Fibroblast of lung (primary cell): Measurements from ENCODE around the gene CHD3. TPM values are rescaled to one million over a fixed set of nuclear protein-coding genes. Genes with fewer than 3 reads are reported as not detected.

ENCODE experiments used
- polyA plus RNA-seq, 2 donors: library from polyadenylated mRNA; depleted of rRNA in 1 of 2; stranded (reverse) in 1 of 2; unstranded in 1 of 2; fragments of >200 nt; gene quantifications; 2 replicates each; pipeline ENCODE4 v1.2.1, GENCODE V29; 2011 to 2012; ENCODE audit warnings: missing spikeins in 1 of 2
- total RNA-seq: library from RNA; depleted of rRNA; stranded (reverse); fragments of >200 nt; gene quantifications from 2 replicates; pipeline ENCODE4 v1.2.1, GENCODE V29; 2014

The CHD3 gene
- total and polyA plus RNA-seq, 2 donors (not counting 1 experiment from before 2014, with no cell fraction given), result 23.8 to 165 TPM

Other genes starting within 250 kb of the CHD3 start
- gene ATP1B2, start 237.9 kb upstream of the CHD3 start, total RNA-seq, result 0.33 TPM in 1 of 2 replicates, not detected in the other
- 0.02 and 0.05 TPM in 2 replicates for gene ATP1B2, start 237.9 kb upstream of the CHD3 start, polyA plus RNA-seq
- 23.0 and 24.7 TPM in 2 replicates for gene TP53, start 201.3 kb upstream of the CHD3 start, total RNA-seq
- gene TP53, start 201.3 kb upstream of the CHD3 start, polyA plus RNA-seq, result 35.5 and 43.2 TPM in 2 replicates
- gene WRAP53, start 200.3 kb upstream of the CHD3 start, total RNA-seq, result 2.3 and 3.1 TPM in 2 replicates
- 3.0 and 7.2 TPM in 2 replicates for gene WRAP53, start 200.3 kb upstream of the CHD3 start, polyA plus RNA-seq
- gene EFNB3, start 183.6 kb upstream of the CHD3 start, total RNA-seq, result 0.26 and 0.33 TPM in 2 replicates
- gene EFNB3, start 183.6 kb upstream of the CHD3 start, polyA plus RNA-seq, result 0.51 and 3.7 TPM in 2 replicates
- 0.17 and 0.26 TPM in 2 replicates for gene DNAH2, start 171.0 kb upstream of the CHD3 start, total RNA-seq
- gene DNAH2, start 171.0 kb upstream of the CHD3 start, polyA plus RNA-seq, result 0.06 and 0.08 TPM in 2 replicates
- gene KDM6B, start 54.6 kb upstream of the CHD3 start, total RNA-seq, result 9.4 and 12.3 TPM in 2 replicates
- 0.68 and 1.1 TPM in 2 replicates for gene KDM6B, start 54.6 kb upstream of the CHD3 start, polyA plus RNA-seq
- gene TMEM88, start 33.7 kb upstream of the CHD3 start, total RNA-seq, result 0.17 TPM in 1 of 2 replicates, not detected in the other
- 0.07 TPM in 1 of 2 replicates, not detected in the other for gene TMEM88, start 33.7 kb upstream of the CHD3 start, polyA plus RNA-seq
- 41.6 and 78.9 TPM in 2 replicates for gene NAA38, start 31.2 kb upstream of the CHD3 start, total RNA-seq
- 31.0 and 40.7 TPM in 2 replicates for gene NAA38, start 31.2 kb upstream of the CHD3 start, polyA plus RNA-seq
- gene CYB5D1, start 30.8 kb upstream of the CHD3 start, total RNA-seq, result 6.9 and 7.4 TPM in 2 replicates
- 6.8 and 8.7 TPM in 2 replicates for gene CYB5D1, start 30.8 kb upstream of the CHD3 start, polyA plus RNA-seq
- 1.8 and 3.9 TPM in 2 replicates for gene RNF227, start 27.5 kb downstream of the CHD3 start, total RNA-seq
- 2.2 and 2.8 TPM in 2 replicates for gene RNF227, start 27.5 kb downstream of the CHD3 start, polyA plus RNA-seq
- gene KCNAB3, start 41.1 kb downstream of the CHD3 start, total RNA-seq, result 0.26 and 0.33 TPM in 2 replicates
- gene KCNAB3, start 41.1 kb downstream of the CHD3 start, polyA plus RNA-seq, result 0.69 and 1.3 TPM in 2 replicates
- gene TRAPPC1, start 43.2 kb downstream of the CHD3 start, total RNA-seq, result 38.3 and 61.9 TPM in 2 replicates
- gene TRAPPC1, start 43.2 kb downstream of the CHD3 start, polyA plus RNA-seq, result 342 and 409 TPM in 2 replicates
- 12.8 and 17.2 TPM in 2 replicates for gene CNTROB, start 43.4 kb downstream of the CHD3 start, total RNA-seq
- 12.6 and 20.8 TPM in 2 replicates for gene CNTROB, start 43.4 kb downstream of the CHD3 start, polyA plus RNA-seq
- gene GUCY2D, start 113.8 kb downstream of the CHD3 start, total RNA-seq, result not detected in 2 replicates
- gene GUCY2D, start 113.8 kb downstream of the CHD3 start, polyA plus RNA-seq, result not detected in 2 replicates
- not detected in 2 replicates for gene ALOX15B, start 150.3 kb downstream of the CHD3 start, total RNA-seq
- not detected in 2 replicates for gene ALOX15B, start 150.3 kb downstream of the CHD3 start, polyA plus RNA-seq
- gene ALOX12B, start 198.9 kb downstream of the CHD3 start, total RNA-seq, result not detected in 2 replicates
- not detected in 2 replicates for gene ALOX12B, start 198.9 kb downstream of the CHD3 start, polyA plus RNA-seq
- not detected in 2 replicates for gene ALOXE3, start 229.7 kb downstream of the CHD3 start, total RNA-seq
- 0.01 and 0.03 TPM in 2 replicates for gene ALOXE3, start 229.7 kb downstream of the CHD3 start, polyA plus RNA-seq
- gene HES7, start 235.3 kb downstream of the CHD3 start, total RNA-seq, result under 0.01 TPM in 1 of 2 replicates, not detected in the other
- not detected in 2 replicates for gene HES7, start 235.3 kb downstream of the CHD3 start, polyA plus RNA-seq